Measurements from ENCODE around the gene PALD1.

GRCh38 chr10:70568113-70568512, 89.5 kb downstream of the PALD1 start:
- no peak for TF ChIP-seq CTCF (IDR thresholded peaks at IDR 0.05)
- no peak for TF ChIP-seq POLR2A (IDR thresholded peaks at IDR 0.05; ENCODE audit: low read depth)

Measured in esophagus muscularis mucosa (tissue), 3 donors.